ENCODE data around the gene VAV2. TPM values are rescaled to one million over a fixed set of nuclear protein-coding genes. Genes with fewer than 3 reads are reported as not detected.

The VAV2 gene
- total and polyA plus RNA-seq, 9 of the 15 experiments (the other 6 are each of a cell fraction or from before 2014, with no cell fraction given), result 0.01 to 2.7 (median 1.0) TPM; not detected in 1

DNA sequence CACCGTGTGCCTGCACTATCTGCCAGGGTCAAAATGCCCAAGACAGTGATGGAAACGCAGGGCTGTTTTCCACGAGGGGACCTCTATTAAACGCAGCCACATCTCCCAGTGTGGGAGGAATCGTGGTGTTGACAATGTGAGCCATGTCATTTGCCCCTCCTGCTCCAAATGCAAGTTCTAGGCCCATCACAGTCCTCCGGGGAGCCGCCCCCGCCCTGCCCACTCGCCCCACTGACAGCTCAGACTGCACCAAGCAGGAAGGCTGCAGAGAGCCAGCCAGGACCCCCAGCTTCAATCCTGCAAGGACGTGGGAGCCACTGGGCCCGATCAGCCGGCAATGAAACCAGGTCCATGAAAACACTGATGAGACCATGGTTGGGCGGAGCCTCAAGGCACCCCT is 85.9 kb downstream of the VAV2 start:
- WGBS (ENCODE audit: insufficient coverage, low coverage, missing lambda C conversion rate), result under 1% methylated on average over 13 of the region's 13 CpGs

More for the DNA sequence above, 85.9 kb downstream of the VAV2 start:
- BruUV-seq (replicated peaks), result no TSS peak
- FAIRE-seq, result no peak
- H3K9me1 ChIP-seq (ENCODE audit: control insufficient read depth, insufficient read depth, low read length), result no peaks in the 10 kb centered on the region
- no peak overlapping the region for H3K9ac ChIP-seq (ENCODE audit: insufficient read depth in 1 of 2, low read depth in 2 of 2, low read length in 2 of 2)
- DNase-seq (ENCODE audit: extremely low read depth in 1 of 4, low spot score in 3 of 4), result no peak
- peaks cover 18% of the 10 kb centered on the region for H4K20me1 ChIP-seq (replicated peaks; ENCODE audit: control insufficient read depth, insufficient read depth, low read length)
- no peak overlapping the region for H2AFZ ChIP-seq (ENCODE audit: low read depth, low read length)
- peaks cover 24 to 82% of the 10 kb centered on the region in 2 experiments; a peak in 4 of 5 replicates for H3K27me3 ChIP-seq (ENCODE audit: control insufficient read depth in 2 of 2, insufficient read depth in 2 of 2, low read length in 2 of 2)
- intact Hi-C loops (cut with micrococcal nuclease) (no loop called here), in situ Hi-C loops (cut with MboI) (no loop called here)
- ATAC-seq, result no peak
- no peaks in the 10 kb centered on the region for H3K36me3 ChIP-seq (ENCODE audit: control insufficient read depth, insufficient read depth, low read length)
- no peaks in the 10 kb centered on the region for H3K79me2 ChIP-seq (ENCODE audit: control insufficient read depth, insufficient read depth, low read length)
- ChIA-PET CTCF (ENCODE audit: low intra/inter-chr PET ratio) (no interaction called here), POLR2A (interaction anchor here (0.9 to 1.3 kb wide), 2 partner anchors 37 to 91 kb away, joined by 3 read pairs; no protein-coding TSS in a partner anchor)
- no peak overlapping the region for H3K27ac ChIP-seq (ENCODE audit: extremely low read depth, low read depth, low read length)
- no peak overlapping the region for H3K4me2 ChIP-seq (ENCODE audit: insufficient read depth, low read length)
- H3K9me3 ChIP-seq (replicated peaks; ENCODE audit: control insufficient read depth, insufficient read depth, low read depth, low read length), result no peaks in the 10 kb centered on the region
- TF ChIP-seq, protein P1, sequence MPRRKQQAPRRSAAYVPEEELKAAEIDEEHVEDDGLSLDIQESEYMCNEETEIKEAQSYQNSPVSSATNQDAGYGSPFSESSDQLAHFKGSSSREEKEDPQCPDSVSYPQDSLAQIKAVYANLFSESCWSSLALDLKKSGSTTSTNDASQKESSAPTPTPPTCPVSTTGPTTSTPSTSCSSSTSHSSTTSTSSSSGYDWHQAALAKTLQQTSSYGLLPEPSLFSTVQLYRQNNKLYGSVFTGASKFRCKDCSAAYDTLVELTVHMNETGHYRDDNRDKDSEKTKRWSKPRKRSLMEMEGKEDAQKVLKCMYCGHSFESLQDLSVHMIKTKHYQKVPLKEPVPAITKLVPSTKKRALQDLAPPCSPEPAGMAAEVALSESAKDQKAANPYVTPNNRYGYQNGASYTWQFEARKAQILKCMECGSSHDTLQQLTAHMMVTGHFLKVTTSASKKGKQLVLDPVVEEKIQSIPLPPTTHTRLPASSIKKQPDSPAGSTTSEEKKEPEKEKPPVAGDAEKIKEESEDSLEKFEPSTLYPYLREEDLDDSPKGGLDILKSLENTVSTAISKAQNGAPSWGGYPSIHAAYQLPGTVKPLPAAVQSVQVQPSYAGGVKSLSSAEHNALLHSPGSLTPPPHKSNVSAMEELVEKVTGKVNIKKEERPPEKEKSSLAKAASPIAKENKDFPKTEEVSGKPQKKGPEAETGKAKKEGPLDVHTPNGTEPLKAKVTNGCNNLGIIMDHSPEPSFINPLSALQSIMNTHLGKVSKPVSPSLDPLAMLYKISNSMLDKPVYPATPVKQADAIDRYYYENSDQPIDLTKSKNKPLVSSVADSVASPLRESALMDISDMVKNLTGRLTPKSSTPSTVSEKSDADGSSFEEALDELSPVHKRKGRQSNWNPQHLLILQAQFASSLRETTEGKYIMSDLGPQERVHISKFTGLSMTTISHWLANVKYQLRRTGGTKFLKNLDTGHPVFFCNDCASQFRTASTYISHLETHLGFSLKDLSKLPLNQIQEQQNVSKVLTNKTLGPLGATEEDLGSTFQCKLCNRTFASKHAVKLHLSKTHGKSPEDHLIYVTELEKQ (CRISPR knock-in tag; IDR thresholded peaks at IDR 0.05), result no peak
- TF ChIP-seq, protein P2, sequence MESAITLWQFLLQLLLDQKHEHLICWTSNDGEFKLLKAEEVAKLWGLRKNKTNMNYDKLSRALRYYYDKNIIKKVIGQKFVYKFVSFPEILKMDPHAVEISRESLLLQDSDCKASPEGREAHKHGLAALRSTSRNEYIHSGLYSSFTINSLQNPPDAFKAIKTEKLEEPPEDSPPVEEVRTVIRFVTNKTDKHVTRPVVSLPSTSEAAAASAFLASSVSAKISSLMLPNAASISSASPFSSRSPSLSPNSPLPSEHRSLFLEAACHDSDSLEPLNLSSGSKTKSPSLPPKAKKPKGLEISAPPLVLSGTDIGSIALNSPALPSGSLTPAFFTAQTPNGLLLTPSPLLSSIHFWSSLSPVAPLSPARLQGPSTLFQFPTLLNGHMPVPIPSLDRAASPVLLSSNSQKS (CRISPR knock-in tag; IDR thresholded peaks at IDR 0.05), result no peak
- TF ChIP-seq ZNF324 (CRISPR knock-in tag; IDR thresholded peaks at IDR 0.05) (no peak), MXI1 (IDR thresholded peaks at IDR 0.05; ENCODE audit: low read depth, low read length) (no peak), ZNF79 (CRISPR knock-in tag; IDR thresholded peaks at IDR 0.05; ENCODE audit: low read depth) (no peak), GATAD2A (IDR thresholded peaks at IDR 0.05) (no peak), HLTF (IDR thresholded peaks at IDR 0.05) (no peak), PML (IDR thresholded peaks at IDR 0.05; ENCODE audit: low read length) (no peak), SRSF1 (IDR thresholded peaks at IDR 0.05; ENCODE audit: low read depth, low read length) (no peak), PHB (CRISPR knock-in tag; IDR thresholded peaks at IDR 0.05) (no peak)
- H3K4me1 ChIP-seq (replicated peaks in 1 of 2; ENCODE audit: control insufficient read depth in 2 of 2, insufficient read depth in 2 of 2, low read length in 2 of 2), result peaks cover 0 to 14% of the 10 kb centered on the region in 2 experiments; a peak in 2 of 5 replicates
- no peak overlapping the region for H3K4me3 ChIP-seq

All from K562 (cell line).